NCI-H2081 treated with DMSO at 0.1 percent for 48 hours (cell line): Measurements from ENCODE around the gene ZNF532.
"Not testable (repeated sequence)": the region's sequence is repeated elsewhere in the genome, so short reads cannot be mapped to it uniquely, and the experiment has no call there.

Experiments used
- DNase-seq: peaks from one replicate; lab custom pipeline; 2025; lab: John Stamatoyannopoulos, UW

The ZNF532 gene

GRCh38 chr18:58850786-58851469, 13.7 kb upstream of the ZNF532 start:
- DNase-seq, result no peak

- no peak for DNase-seq
Measured at GRCh38 chr18:58851856-58852255, 12.8 kb upstream of the ZNF532 start.

GRCh38 chr18:58852629-58853028, 12.0 kb upstream of the ZNF532 start:
- no peak for DNase-seq

- DNase-seq, result no peak
Measured at GRCh38 chr18:58853561-58853960, 11.1 kb upstream of the ZNF532 start.

GRCh38 chr18:58855521-58855920, 9.2 kb upstream of the ZNF532 start:
- DNase-seq, result not testable (repeated sequence)

- DNase-seq, result no peak
Measured at GRCh38 chr18:58856881-58857280, 7.8 kb upstream of the ZNF532 start.

- DNase-seq, result no peak
Measured at GRCh38 chr18:58858591-58859468, 5.8 kb upstream of the ZNF532 start.

GRCh38 chr18:58859907-58860306, 4.8 kb upstream of the ZNF532 start:
- no peak for DNase-seq

- DNase-seq, result no peak
Measured at GRCh38 chr18:58860747-58861231, 3.9 kb upstream of the ZNF532 start.

- DNase-seq, result no peak
Measured at GRCh38 chr18:58861353-58861752, 3.3 kb upstream of the ZNF532 start.

- no peak for DNase-seq
Measured at GRCh38 chr18:58861861-58862301, 2.8 kb upstream of the ZNF532 start.

GRCh38 chr18:58862356-58862755, 2.3 kb upstream of the ZNF532 start:
- DNase-seq, result no peak

- no peak for DNase-seq
Measured at GRCh38 chr18:58862851-58863538, 1.7 kb upstream of the ZNF532 start.

GRCh38 chr18:58863539-58864145, 1.0 kb upstream of the ZNF532 start:
- DNase-seq, result no peak

- no peak for DNase-seq
Measured at GRCh38 chr18:58865033-58865590, 435 bp downstream of the ZNF532 start.

- no peak for DNase-seq
Measured at GRCh38 chr18:58865701-58866065, 1.0 kb downstream of the ZNF532 start.

- no peak for DNase-seq
Measured at GRCh38 chr18:58866066-58866772, 1.5 kb downstream of the ZNF532 start.

GRCh38 chr18:58866773-58867150, 2.1 kb downstream of the ZNF532 start:
- no peak for DNase-seq

GRCh38 chr18:58867281-58867961, 2.7 kb downstream of the ZNF532 start:
- DNase-seq, result no peak

- no peak for DNase-seq
Measured at GRCh38 chr18:58868440-58868839, 3.8 kb downstream of the ZNF532 start.

GRCh38 chr18:58870130-58870529, 5.5 kb downstream of the ZNF532 start:
- DNase-seq, result no peak
